AG09319 (cell line): ENCODE measurements around the gene SLC7A6.

Experiments
- DNase-seq: peaks from one replicate; pipeline ENCODE4 v3.0.0-alpha.2; 2010; ENCODE audit warnings: low read depth; ENCODE audit errors: extremely low read depth
- CTCF ChIP-seq: IDR thresholded peaks from 2 replicates; pipeline ENCODE4 v1.5.1; 2011; ENCODE audit warnings: low read depth, mild to moderate bottlenecking, inconsistent platforms, low read length, moderate library complexity

SLC7A6 gene

DNA sequence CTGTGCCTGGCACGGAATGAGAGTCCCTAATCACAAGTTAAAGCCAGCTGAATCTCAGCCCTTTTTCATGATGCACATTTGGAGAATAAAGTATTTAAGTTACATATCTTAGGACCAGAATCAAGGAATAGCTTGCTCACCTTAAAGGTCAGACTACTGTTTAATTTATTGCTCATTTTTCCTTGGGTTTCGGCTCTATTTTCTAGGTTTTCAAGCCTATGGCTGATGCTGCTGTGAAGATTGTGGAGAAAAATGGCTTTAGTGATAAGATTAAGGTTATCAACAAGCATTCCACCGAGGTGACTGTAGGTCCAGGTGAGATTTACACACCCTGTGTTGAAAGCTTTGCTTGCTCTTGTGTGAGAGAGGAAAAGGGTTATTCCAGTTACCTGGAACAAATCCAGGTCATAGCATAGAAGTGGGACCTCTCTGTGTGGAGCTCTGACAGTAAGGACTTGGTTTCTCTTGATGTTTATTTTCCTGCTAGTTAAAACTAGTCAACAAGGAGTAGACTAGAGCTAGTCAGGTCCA lies 64.6 kb downstream of the SLC7A6 start:
- no peak for TF ChIP-seq CTCF
- no peak for DNase-seq

DNA sequence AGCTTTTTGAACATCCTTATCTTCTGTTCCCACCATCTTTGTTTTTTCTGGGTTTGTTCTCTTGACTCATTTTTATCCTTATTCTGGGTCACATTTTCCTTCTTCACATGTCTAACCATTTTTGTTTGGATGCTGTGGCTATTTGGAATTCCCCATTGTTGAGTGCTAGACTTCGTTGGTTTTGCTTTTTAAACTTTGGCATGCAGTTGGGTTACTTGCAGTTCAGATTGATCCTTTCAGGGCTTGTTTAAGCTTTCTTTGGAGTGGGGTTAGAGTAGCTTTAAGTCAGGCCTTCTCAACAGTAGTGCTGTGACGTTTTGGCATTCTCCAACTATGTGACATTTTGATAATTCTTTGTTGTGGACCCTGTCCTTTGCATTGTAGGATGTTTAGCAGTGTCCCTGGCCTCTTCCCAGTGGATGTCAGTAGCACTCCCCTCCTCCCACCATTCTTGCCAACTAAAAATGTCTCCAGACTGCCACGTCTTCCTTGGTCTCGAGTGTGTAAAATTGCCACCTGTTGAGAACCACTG lies 67.6 kb downstream of the SLC7A6 start:
- DNase-seq, result no peak
- no peak for TF ChIP-seq CTCF

DNA sequence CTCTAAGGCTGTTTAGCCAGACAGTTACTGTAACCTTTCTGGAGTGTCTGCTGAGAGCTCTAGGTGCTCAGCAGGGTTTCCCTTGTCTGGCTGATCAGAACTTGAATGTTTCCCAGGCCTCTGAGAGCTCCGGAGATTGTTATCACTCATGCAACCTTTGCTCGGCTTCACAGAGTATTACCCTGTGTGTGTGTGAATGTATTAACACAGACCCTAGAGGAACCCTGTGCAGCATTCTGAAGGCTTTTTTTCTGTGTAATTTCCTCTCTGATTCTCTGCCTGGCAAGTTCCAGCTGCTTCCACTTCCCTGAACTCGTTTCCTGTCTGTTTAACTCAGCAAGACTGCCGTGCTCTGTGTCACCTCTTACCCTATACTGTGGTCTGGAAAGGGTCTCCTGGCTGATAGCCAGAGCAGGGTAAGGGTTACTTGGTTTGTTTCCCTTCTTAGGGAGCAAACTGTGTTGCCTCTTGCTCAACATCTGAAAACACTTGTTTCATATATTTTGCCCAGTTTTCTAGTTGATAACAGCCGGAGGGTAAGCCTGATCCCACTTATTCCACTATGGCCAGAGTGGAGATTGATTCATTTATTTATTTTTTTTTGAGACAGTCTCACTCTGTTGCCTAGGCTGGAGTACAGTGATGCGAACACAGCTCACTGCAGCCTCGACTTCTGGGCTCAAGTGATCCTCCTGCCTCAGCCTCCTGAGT lies 68.2 kb downstream of the SLC7A6 start:
- no peak for TF ChIP-seq CTCF
- no peak for DNase-seq

GRCh38 chr16:68335175-68335574 lies 70.8 kb downstream of the SLC7A6 start:
- no peak for DNase-seq
- TF ChIP-seq CTCF, result no peak

GRCh38 chr16:68338326-68339119 lies 74.2 kb downstream of the SLC7A6 start:
- DNase-seq, result no peak
- TF ChIP-seq CTCF, result no peak

- TF ChIP-seq CTCF, result no peak
- DNase-seq, result no peak
Observed at GRCh38 chr16:68339214-68339613, 74.9 kb downstream of the SLC7A6 start.

GRCh38 chr16:68342620-68343019 lies 78.3 kb downstream of the SLC7A6 start:
- no peak for DNase-seq
- no peak for TF ChIP-seq CTCF
